Thyroid gland (tissue), 4 donors: ENCODE data around the gene NCKAP5. TPM values are rescaled to one million over a fixed set of nuclear protein-coding genes. Genes with fewer than 3 reads are reported as not detected.

Source experiments
- DNase-seq, 2 donors: peaks; one replicate each; pipeline ENCODE4 v3.0.0-alpha.2; 2019
- H3K27ac ChIP-seq, 3 donors: fragments of 200-600 bp; sonication (generic); 1 replicate in 2 of 3; 2 replicates in 1 of 3; pipeline ENCODE4 v1.5.1; 2016 to 2019; ENCODE audit warnings: mild to moderate bottlenecking in 1 of 3, moderate library complexity in 1 of 3
- H3K27me3 ChIP-seq: fragments of 200-600 bp; sonication (generic); one replicate; pipeline ENCODE4 v1.5.1; 2019
- H3K36me3 ChIP-seq, 2 donors: fragments of 200-600 bp; sonication (generic); one replicate each; pipeline ENCODE4 v1.5.1; 2016 to 2019
- H3K4me1 ChIP-seq, 2 donors: fragments of 200-600 bp; sonication (generic); one replicate each; pipeline ENCODE4 v1.5.1; 2017 to 2019
- H3K4me3 ChIP-seq, 3 donors: fragments of 200-600 bp; sonication (generic); replicated peaks in 1 of 3; 1 replicate in 2 of 3; 2 replicates in 1 of 3; pipeline ENCODE4 v1.5.1; 2016; ENCODE audit warnings: mild to moderate bottlenecking in 1 of 3
- H3K9me3 ChIP-seq: fragments of 200-600 bp; sonication (generic); one replicate; pipeline ENCODE4 v1.5.1; 2017
- CTCF ChIP-seq, 6 experiments: fragments of 200-600 bp in 3 of 6; fragments of 450-650 bp in 3 of 6; sonication (generic) in 3 of 6; IDR thresholded peaks; one replicate each; pipeline ENCODE4 v1.5.1; 2016 to 2019; ENCODE audit warnings: antibody characterized with exemption in 6 of 6, mild to moderate bottlenecking in 2 of 6, inconsistent platforms in 1 of 6, moderate library complexity in 1 of 6
- POLR2A ChIP-seq, 2 donors: fragments of 450-650 bp; IDR thresholded peaks; one replicate each; pipeline ENCODE4 v1.6.1; 2017; ENCODE audit warnings: antibody characterized with exemption in 2 of 2, mild to moderate bottlenecking in 2 of 2, moderate library complexity in 1 of 2
- WGBS, 2 donors: methylation state at CpG; one replicate each; pipeline ENCODE4 v1.1.5; 2017; 5-methylcytosine and 5-hydroxymethylcytosine counted together
- intact Hi-C: fragments of 100-400 bp; cut with DNase I; formaldehyde crosslinking; loops from one replicate; pipeline ENCODE4 v1.15.1; 2023
- total RNA-seq, 4 donors: library from RNA; depleted of rRNA; stranded (reverse); fragments of >200 nt; gene quantifications; one replicate each; pipeline ENCODE4 v1.2.3, GENCODE V29; 2016

The NCKAP5 gene
- total RNA-seq, 4 donors from 2014 or later: 0.45 to 1.2 (median 0.76) TPM

GRCh38 chr2:132730611-132731010, 837.7 kb downstream of the NCKAP5 start:
- H3K27me3 ChIP-seq: no peaks in the 10 kb centered on the region
- H3K4me1 ChIP-seq: no peaks in the 10 kb centered on the region
- no peaks in the 10 kb centered on the region for H3K36me3 ChIP-seq
- H3K27ac ChIP-seq: no peak overlapping the region
- no peak overlapping the region for H3K4me3 ChIP-seq
- H3K9me3 ChIP-seq: no peaks in the 10 kb centered on the region
- no peak for DNase-seq
- WGBS, 2 donors: 87 to 91% methylated on average over 6 of the region's 6 CpGs
- TF ChIP-seq CTCF (IDR thresholded peaks at IDR 0.05): no peak
- TF ChIP-seq POLR2A (IDR thresholded peaks at IDR 0.05): no peak
- intact Hi-C loops: no loop called here

- Histone ChIP-seq H3K4me3 (no peak overlapping the region), H3K27ac (no peak overlapping the region), H3K4me1 (no peaks in the 10 kb centered on the region), H3K36me3 (no peaks in the 10 kb centered on the region), H3K9me3 (no peaks in the 10 kb centered on the region), H3K27me3 (no peaks in the 10 kb centered on the region)
- intact Hi-C loops: no loop called here
- no peak for DNase-seq
- TF ChIP-seq POLR2A (IDR thresholded peaks at IDR 0.05) (no peak), CTCF (IDR thresholded peaks at IDR 0.05) (no peak)
Measured at GRCh38 chr2:132729522-132729921, 838.7 kb downstream of the NCKAP5 start.

GRCh38 chr2:132726155-132726554, 842.1 kb downstream of the NCKAP5 start:
- WGBS, 2 donors: 93 to 97% methylated on average over 4 of the region's 4 CpGs
- Histone ChIP-seq H3K27ac (no peak overlapping the region), H3K4me3 (no peak overlapping the region), H3K4me1 (no peaks in the 10 kb centered on the region), H3K36me3 (no peaks in the 10 kb centered on the region), H3K27me3 (no peaks in the 10 kb centered on the region), H3K9me3 (no peaks in the 10 kb centered on the region)
- intact Hi-C loops: no loop called here
- no peak for TF ChIP-seq POLR2A (IDR thresholded peaks at IDR 0.05)
- TF ChIP-seq CTCF (IDR thresholded peaks at IDR 0.05): no peak
- no peak for DNase-seq

GRCh38 chr2:132725748-132726147, 842.5 kb downstream of the NCKAP5 start:
- no peak for TF ChIP-seq CTCF (IDR thresholded peaks at IDR 0.05)
- TF ChIP-seq POLR2A (IDR thresholded peaks at IDR 0.05): no peak
- intact Hi-C loops: no loop called here
- Histone ChIP-seq H3K27me3 (no peaks in the 10 kb centered on the region), H3K27ac (no peak overlapping the region), H3K9me3 (no peaks in the 10 kb centered on the region), H3K36me3 (no peaks in the 10 kb centered on the region), H3K4me3 (no peak overlapping the region), H3K4me1 (no peaks in the 10 kb centered on the region)
- no peak for DNase-seq
- 81 to 85% methylated on average over 9 of the region's 9 CpGs for WGBS, 2 donors

- no peaks in the 10 kb centered on the region for H3K36me3 ChIP-seq
- no peak overlapping the region for H3K27ac ChIP-seq
- no peaks in the 10 kb centered on the region for H3K9me3 ChIP-seq
- H3K27me3 ChIP-seq: no peaks in the 10 kb centered on the region
- WGBS, 2 donors: 64% methylated on average over 1 of the region's 1 CpG
- intact Hi-C loops: no loop called here
- TF ChIP-seq CTCF (IDR thresholded peaks at IDR 0.05) (no peak), POLR2A (IDR thresholded peaks at IDR 0.05) (no peak)
- no peak overlapping the region for H3K4me3 ChIP-seq
- no peaks in the 10 kb centered on the region for H3K4me1 ChIP-seq
- no peak for DNase-seq
Measured at GRCh38 chr2:132725148-132725547, 843.1 kb downstream of the NCKAP5 start.
